LNCaP clone FGC (cell line): ENCODE measurements around the gene B4GALT4.

Source experiments
- DNase-seq: peaks from one replicate; pipeline ENCODE4 v3.0.0-alpha.2; 2011; ENCODE audit warnings: low read depth
- H3K4me3 ChIP-seq: 2 replicates; pipeline ENCODE4 v1.5.1; 2011; ENCODE audit warnings: mild to moderate bottlenecking, low read depth, low read length, control low read depth
- CTCF ChIP-seq: IDR thresholded peaks from 2 replicates; pipeline ENCODE4 v1.5.1; 2012; ENCODE audit warnings: mild to moderate bottlenecking; ENCODE audit not compliant: control insufficient read depth, insufficient read depth; ENCODE audit errors: extremely low read depth

Gene B4GALT4

GRCh38 chr3:119235151-119235550 lies 5.5 kb downstream of the B4GALT4 start:
- DNase-seq: no peak
- no peak for TF ChIP-seq CTCF

GRCh38 chr3:119234610-119235009 lies 6.1 kb downstream of the B4GALT4 start:
- DNase-seq: no peak
- H3K4me3 ChIP-seq: no peak overlapping the region
- TF ChIP-seq CTCF: no peak

More at GRCh38 chr3:119235151-119235550, 5.5 kb downstream of the B4GALT4 start:
- no peak overlapping the region for H3K4me3 ChIP-seq

GRCh38 chr3:119230745-119231144 lies 9.9 kb downstream of the B4GALT4 start:
- no peak for TF ChIP-seq CTCF
- no peak for DNase-seq
- no peak overlapping the region for H3K4me3 ChIP-seq

GRCh38 chr3:119230071-119230470 lies 10.6 kb downstream of the B4GALT4 start:
- H3K4me3 ChIP-seq: no peak overlapping the region
- no peak for DNase-seq
- no peak for TF ChIP-seq CTCF

GRCh38 chr3:119229190-119229589 lies 11.5 kb downstream of the B4GALT4 start:
- DNase-seq: no peak

GRCh38 chr3:119228373-119229145 lies 12.1 kb downstream of the B4GALT4 start:
- no peak for TF ChIP-seq CTCF
- H3K4me3 ChIP-seq: no peak overlapping the region
- DNase-seq: no peak

More at GRCh38 chr3:119229190-119229589, 11.5 kb downstream of the B4GALT4 start:
- no peak for TF ChIP-seq CTCF
- no peak overlapping the region for H3K4me3 ChIP-seq

- H3K4me3 ChIP-seq: no peak overlapping the region
- no peak for TF ChIP-seq CTCF
- DNase-seq: no peak
Observed at GRCh38 chr3:119227070-119227850, 13.4 kb downstream of the B4GALT4 start.
